ENCODE results near the gene MCC.

MCC gene

GRCh38 chr5:113188436-113188835, 299.8 kb downstream of the MCC start:
- DNase-seq = no peak
- Mint-ChIP-seq H3K4me3 (no peak overlapping the region), H3K36me3 (ENCODE audit: low read depth) (peaks cover 29% of the 10 kb centered on the region), H3K4me1 (peaks cover 43% of the 10 kb centered on the region), H3K27me3 (ENCODE audit: low read depth, poor library complexity) (no peaks in the 10 kb centered on the region), H3K27ac (no peak overlapping the region), H3K9me3 (peaks cover 19% of the 10 kb centered on the region)
- TF ChIP-seq, protein P1, sequence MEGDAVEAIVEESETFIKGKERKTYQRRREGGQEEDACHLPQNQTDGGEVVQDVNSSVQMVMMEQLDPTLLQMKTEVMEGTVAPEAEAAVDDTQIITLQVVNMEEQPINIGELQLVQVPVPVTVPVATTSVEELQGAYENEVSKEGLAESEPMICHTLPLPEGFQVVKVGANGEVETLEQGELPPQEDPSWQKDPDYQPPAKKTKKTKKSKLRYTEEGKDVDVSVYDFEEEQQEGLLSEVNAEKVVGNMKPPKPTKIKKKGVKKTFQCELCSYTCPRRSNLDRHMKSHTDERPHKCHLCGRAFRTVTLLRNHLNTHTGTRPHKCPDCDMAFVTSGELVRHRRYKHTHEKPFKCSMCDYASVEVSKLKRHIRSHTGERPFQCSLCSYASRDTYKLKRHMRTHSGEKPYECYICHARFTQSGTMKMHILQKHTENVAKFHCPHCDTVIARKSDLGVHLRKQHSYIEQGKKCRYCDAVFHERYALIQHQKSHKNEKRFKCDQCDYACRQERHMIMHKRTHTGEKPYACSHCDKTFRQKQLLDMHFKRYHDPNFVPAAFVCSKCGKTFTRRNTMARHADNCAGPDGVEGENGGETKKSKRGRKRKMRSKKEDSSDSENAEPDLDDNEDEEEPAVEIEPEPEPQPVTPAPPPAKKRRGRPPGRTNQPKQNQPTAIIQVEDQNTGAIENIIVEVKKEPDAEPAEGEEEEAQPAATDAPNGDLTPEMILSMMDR (IDR thresholded peaks at IDR 0.05) = no peak

- no peak for DNase-seq
- peaks cover 14% of the 10 kb centered on the region for H3K9me3 Mint-ChIP-seq
- peaks cover 24% of the 10 kb centered on the region for H3K36me3 Mint-ChIP-seq (ENCODE audit: low read depth)
- H3K4me3 Mint-ChIP-seq = no peak overlapping the region
- H3K27me3 Mint-ChIP-seq (ENCODE audit: low read depth, poor library complexity) = no peaks in the 10 kb centered on the region
- TF ChIP-seq, protein P1 (IDR thresholded peaks at IDR 0.05) = no peak
- peaks cover 48% of the 10 kb centered on the region for H3K4me1 Mint-ChIP-seq
- no peak overlapping the region for H3K27ac Mint-ChIP-seq
These were observed 300.3 kb downstream of the MCC start for GRCh38 chr5:113187906-113188305.

- no peaks in the 10 kb centered on the region for H3K27me3 Mint-ChIP-seq (ENCODE audit: low read depth, poor library complexity)
- peaks cover 66% of the 10 kb centered on the region for H3K4me1 Mint-ChIP-seq
- H3K27ac Mint-ChIP-seq = no peak overlapping the region
- H3K4me3 Mint-ChIP-seq = no peak overlapping the region
- no peaks in the 10 kb centered on the region for H3K9me3 Mint-ChIP-seq
- peaks cover 8% of the 10 kb centered on the region for H3K36me3 Mint-ChIP-seq (ENCODE audit: low read depth)
- TF ChIP-seq, protein P1 (IDR thresholded peaks at IDR 0.05) = no peak
- DNase-seq = no peak
These were observed 302.2 kb downstream of the MCC start for GRCh38 chr5:113186061-113186460.

GRCh38 chr5:113183694-113184093, 304.6 kb downstream of the MCC start:
- no peak for DNase-seq
- H3K27me3 Mint-ChIP-seq (ENCODE audit: low read depth, poor library complexity) = no peaks in the 10 kb centered on the region
- peaks cover 82% of the 10 kb centered on the region for H3K4me1 Mint-ChIP-seq
- TF ChIP-seq, protein P1 (IDR thresholded peaks at IDR 0.05) = no peak
- no peak overlapping the region for H3K27ac Mint-ChIP-seq
- H3K9me3 Mint-ChIP-seq = no peaks in the 10 kb centered on the region
- no peak overlapping the region for H3K4me3 Mint-ChIP-seq
- H3K36me3 Mint-ChIP-seq (ENCODE audit: low read depth) = no peaks in the 10 kb centered on the region

DNA sequence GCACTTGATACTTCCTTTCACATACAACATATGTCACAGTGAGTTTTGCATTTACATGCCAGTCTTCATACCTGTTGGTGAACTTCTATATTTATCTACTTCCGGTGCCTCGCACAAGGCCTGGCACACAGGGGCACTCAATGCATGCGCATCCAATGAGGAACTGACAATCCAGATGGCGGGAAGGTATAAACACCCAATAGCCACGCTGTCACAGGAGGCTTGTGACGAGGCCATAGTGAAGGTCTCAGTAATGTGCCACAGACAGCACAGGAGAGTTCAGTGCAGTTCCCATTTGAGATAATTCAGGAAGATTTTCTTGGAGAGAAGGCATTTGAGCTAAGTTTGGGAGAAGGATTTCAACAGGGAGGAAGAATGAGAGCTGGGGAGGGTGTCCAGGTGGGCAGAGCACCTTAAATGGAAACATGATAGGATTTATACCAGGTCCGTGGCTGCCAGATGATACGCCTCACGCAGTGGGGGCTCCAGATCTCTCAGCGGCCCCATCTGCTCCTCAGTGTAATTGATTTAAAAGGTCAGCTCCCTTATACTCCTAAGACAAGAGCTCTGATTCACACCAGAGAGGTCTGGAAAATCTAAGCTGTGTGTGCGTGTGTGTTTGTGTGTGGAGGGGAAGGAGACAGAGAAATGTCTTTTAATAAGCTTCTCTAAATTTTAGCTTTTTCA, 305.5 kb downstream of the MCC start:
- H3K27me3 Mint-ChIP-seq (ENCODE audit: low read depth, poor library complexity) = no peaks in the 10 kb centered on the region
- DNase-seq = no peak
- TF ChIP-seq, protein P1 (IDR thresholded peaks at IDR 0.05) = no peak
- no peaks in the 10 kb centered on the region for H3K9me3 Mint-ChIP-seq
- no peak overlapping the region for H3K4me3 Mint-ChIP-seq
- no peaks in the 10 kb centered on the region for H3K36me3 Mint-ChIP-seq (ENCODE audit: low read depth)
- H3K27ac Mint-ChIP-seq = no peak overlapping the region
- H3K4me1 Mint-ChIP-seq = peaks cover 84% of the 10 kb centered on the region

DNA sequence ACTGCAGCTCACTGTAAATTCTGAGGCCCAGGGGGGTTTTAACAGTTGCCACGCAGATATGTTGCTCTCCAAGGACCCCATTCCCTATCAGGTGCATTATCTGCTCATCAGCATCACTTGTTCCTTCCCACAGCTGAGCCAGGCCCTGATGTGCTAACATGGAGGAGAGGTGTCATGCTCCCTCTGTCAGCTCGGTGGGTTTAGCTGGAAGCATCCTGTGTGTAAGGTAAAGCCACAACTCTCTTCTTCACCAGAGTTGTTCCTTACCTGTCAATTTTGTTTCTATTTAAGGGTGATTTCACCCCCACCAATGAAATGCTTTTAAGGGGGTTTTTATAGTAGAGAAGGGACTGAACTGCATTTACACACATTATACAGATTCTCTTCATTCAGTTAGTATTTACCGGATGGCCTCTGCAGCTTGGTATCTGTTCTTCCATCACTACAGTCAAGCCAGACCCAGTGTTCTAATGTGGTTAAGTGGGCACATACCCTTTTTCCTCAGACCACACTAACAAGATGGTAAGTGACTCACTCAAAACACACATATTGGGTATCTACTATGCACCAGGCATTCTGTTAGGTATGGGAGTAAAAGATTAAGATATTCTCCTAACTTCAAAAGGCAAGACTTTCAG, 306.3 kb downstream of the MCC start:
- no peaks in the 10 kb centered on the region for H3K9me3 Mint-ChIP-seq
- no peak overlapping the region for H3K27ac Mint-ChIP-seq
- TF ChIP-seq, protein P1 (IDR thresholded peaks at IDR 0.05) = no peak
- peaks cover 82% of the 10 kb centered on the region for H3K4me1 Mint-ChIP-seq
- H3K4me3 Mint-ChIP-seq = no peak overlapping the region
- no peaks in the 10 kb centered on the region for H3K27me3 Mint-ChIP-seq (ENCODE audit: low read depth, poor library complexity)
- DNase-seq = no peak
- no peaks in the 10 kb centered on the region for H3K36me3 Mint-ChIP-seq (ENCODE audit: low read depth)
